ENCODE results near the gene NPC1.

DNA sequence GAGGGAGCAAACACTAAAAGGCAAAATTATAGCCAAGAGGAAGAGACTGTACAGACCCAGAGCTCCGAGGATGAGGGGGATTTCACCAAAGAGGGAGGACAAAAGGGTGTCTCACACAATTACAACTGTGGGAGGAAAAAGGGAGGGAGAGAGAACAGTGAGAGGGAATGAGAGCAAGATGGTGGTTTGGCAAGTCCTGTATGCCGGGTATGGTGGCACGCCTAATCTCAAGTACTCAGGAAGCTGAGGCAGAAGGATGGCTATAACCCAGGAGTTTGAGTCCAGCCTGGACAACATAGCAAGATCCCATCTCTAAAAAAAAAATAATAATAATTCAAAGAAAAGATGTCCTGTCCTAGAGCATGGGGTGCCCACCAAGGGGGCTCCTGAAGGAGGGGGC, 34.3 kb downstream of the NPC1 start:
- TF ChIP-seq, protein P1, sequence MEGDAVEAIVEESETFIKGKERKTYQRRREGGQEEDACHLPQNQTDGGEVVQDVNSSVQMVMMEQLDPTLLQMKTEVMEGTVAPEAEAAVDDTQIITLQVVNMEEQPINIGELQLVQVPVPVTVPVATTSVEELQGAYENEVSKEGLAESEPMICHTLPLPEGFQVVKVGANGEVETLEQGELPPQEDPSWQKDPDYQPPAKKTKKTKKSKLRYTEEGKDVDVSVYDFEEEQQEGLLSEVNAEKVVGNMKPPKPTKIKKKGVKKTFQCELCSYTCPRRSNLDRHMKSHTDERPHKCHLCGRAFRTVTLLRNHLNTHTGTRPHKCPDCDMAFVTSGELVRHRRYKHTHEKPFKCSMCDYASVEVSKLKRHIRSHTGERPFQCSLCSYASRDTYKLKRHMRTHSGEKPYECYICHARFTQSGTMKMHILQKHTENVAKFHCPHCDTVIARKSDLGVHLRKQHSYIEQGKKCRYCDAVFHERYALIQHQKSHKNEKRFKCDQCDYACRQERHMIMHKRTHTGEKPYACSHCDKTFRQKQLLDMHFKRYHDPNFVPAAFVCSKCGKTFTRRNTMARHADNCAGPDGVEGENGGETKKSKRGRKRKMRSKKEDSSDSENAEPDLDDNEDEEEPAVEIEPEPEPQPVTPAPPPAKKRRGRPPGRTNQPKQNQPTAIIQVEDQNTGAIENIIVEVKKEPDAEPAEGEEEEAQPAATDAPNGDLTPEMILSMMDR (IDR thresholded peaks at IDR 0.05), result no peak
- no peak for TF ChIP-seq POLR2A (IDR thresholded peaks at IDR 0.05)
